NCI-H82 treated with DMSO at 0.1 percent for 48 hours (cell line): ENCODE data around the gene CLEC16A.

Experiments
- DNase-seq: peaks from one replicate; lab custom pipeline; 2025; ENCODE audit not compliant: unreplicated experiment; lab: John Stamatoyannopoulos, UW

The CLEC16A gene

GRCh38 chr16:11056993-11057649 is 112.8 kb downstream of the CLEC16A start:
- no peak for DNase-seq

GRCh38 chr16:11057711-11058345 is 113.5 kb downstream of the CLEC16A start:
- no peak for DNase-seq

DNA sequence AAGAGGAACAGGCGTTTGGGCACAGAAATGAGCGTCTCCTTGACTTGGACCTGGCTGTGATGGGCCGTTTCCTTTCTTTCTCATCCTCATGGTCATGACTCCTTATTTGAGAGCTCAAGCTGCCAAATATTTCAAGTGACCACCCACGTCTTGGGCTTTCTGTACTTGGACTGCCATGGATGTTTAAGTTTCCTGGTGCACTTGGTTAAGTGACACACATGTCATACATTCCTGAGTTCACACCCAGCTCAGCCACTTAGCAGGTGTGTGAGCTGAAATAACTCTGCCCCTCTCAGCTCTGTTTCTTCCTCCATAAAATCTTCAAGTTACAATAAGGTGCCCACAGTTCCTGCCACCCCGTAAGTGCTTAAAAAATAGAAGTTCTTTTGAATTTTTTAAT is 114.5 kb downstream of the CLEC16A start:
- DNase-seq: no peak

DNA sequence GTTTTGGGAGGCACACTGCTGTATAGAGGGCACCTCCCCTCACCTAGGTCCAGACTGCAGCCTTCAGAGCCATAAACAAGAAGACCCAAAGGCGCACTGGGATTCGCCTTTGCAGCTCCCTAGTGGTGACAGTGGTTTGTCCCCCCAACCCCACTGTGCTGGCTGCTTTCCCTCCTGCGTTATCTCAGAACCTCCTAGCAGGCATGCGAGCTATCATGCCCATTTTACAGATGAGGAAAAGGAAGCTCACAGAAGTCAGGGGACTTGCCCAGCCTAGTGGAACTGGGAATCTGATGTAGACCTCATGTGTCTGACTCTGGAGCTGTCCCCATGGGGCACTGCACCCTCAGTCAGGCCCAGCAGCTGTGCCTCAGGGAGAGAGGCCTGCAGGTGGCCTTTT is 115.2 kb downstream of the CLEC16A start:
- no peak for DNase-seq

DNA sequence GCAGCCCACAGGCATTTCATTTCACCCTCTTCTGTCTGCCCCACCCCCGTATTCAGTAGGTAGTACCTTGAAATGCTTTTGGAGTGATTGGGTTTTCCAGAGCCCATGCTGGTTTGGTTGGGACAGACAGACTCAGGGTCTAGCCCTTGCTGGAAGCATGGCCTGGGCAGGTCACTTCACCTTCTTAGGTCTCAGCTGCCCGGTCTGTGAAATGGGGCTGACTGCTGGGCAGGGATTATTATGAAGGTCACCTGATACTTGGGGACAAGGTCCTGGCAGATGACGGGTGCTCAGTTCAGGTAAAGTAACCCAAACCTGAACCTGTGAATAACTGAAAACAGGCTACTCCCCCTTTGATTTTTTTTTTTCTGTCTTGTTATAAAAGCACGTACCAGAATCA is 116.0 kb downstream of the CLEC16A start:
- DNase-seq: no peak

- DNase-seq: no peak
Observed at GRCh38 chr16:11060842-11061241, 116.5 kb downstream of the CLEC16A start.

DNA sequence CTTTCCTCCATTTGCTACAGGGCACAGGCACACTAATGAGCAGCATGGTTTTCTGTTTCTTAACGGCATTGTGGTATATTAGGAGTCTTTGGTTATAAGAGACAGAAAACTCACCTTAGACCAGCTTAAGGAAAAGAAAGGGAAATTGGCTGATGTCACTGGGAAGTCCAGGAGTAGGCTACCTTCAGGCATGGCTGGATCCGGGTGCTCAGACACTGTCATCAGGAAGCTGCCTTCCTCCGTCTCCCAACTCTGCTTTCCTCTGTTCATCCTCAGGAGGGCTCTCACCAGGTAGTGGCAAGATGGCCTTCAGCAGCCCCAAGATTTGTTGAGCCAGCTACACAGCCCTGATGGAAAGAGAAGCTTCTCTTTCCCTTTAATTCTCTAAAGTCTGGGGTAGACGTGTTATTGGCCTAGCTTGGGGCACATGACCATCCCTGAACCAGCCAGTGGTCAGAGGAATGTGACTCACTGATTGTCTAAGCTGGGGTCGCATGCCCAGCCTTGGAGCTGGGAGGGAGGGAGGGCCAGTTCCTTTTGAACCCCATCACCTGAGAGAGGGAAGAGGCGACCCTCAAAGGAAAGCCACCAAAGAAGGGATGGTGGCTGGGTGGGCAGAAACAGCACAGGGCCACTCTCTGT is 117.4 kb downstream of the CLEC16A start:
- no peak for DNase-seq

GRCh38 chr16:11063448-11064201 is 119.3 kb downstream of the CLEC16A start:
- DNase-seq: no peak

- no peak for DNase-seq
Observed at GRCh38 chr16:11064202-11064540, 119.8 kb downstream of the CLEC16A start.

- no peak for DNase-seq
Observed at GRCh38 chr16:11064851-11065250, 120.5 kb downstream of the CLEC16A start.

DNA sequence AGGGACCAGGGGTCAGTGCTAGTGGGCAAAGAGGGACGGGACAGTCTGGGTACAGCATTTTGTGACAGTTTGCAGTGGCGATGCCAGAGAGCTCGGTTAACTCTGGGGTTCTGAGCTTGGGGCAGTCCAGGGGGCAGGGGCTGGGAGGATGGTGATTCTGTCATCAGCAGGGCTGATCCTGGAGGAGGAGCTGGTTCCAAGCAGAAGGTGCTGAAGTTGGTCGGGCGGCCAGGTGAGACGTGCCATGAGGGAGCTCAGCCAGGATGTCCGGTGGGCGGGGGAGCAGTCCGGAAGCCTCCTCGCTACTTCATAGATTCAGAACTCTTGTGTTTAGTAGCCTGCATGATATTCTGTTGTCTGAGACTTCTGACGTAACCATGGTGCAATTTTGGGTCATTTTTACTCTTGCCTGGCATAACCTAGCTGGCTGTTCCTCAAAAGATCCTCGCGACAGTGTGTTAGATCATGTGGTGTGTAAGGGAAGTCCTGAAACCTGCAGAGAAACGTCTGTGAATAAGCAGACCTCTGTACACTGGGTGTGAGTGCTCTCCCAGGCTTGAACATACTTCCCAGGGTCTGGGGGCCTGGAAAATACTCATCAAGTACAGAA is 122.0 kb downstream of the CLEC16A start:
- no peak for DNase-seq

DNA sequence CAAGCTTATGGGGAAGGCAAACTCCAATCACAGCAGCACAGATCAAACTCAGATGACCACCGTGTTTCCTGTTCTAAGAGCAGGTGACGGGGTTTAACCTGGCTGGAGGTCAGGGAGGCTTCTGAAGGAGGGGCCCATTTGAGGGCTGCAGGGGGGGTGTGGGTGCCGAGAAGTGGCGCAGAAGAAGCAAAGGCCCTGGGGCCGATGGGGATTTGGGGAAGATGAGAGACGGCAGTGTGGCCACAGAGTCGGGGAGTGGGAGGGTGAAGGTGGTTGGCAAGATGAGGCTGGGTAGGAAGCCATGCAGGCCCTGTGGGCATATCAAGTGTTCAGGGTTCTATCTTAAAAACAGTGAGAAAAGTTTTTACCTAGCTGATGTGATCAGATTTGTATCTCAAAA is 122.9 kb downstream of the CLEC16A start:
- no peak for DNase-seq

DNA sequence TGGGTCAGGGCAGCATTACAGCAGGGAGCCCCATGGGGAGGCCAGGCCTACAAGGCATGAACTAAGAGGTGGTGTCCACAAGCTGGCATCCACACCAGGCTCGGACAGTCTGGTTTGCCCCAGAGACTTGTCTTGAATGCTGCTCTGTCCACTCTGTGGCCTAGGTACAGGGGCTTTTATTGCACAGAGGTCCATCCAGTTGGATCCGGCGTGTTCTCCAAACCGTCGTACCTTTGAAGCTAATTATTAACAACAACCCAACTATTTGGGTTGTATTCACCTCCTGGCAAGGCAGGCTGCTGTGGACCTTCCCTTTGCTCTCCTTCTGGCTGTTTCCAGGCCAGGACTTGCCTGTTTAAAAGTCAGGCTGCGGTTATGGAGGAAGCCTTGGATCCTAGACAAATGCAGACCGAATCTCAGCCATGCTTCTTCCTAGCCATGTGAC is 123.4 kb downstream of the CLEC16A start:
- no peak for DNase-seq

- no peak for DNase-seq
Observed at GRCh38 chr16:11071829-11072228, 127.5 kb downstream of the CLEC16A start.

DNA sequence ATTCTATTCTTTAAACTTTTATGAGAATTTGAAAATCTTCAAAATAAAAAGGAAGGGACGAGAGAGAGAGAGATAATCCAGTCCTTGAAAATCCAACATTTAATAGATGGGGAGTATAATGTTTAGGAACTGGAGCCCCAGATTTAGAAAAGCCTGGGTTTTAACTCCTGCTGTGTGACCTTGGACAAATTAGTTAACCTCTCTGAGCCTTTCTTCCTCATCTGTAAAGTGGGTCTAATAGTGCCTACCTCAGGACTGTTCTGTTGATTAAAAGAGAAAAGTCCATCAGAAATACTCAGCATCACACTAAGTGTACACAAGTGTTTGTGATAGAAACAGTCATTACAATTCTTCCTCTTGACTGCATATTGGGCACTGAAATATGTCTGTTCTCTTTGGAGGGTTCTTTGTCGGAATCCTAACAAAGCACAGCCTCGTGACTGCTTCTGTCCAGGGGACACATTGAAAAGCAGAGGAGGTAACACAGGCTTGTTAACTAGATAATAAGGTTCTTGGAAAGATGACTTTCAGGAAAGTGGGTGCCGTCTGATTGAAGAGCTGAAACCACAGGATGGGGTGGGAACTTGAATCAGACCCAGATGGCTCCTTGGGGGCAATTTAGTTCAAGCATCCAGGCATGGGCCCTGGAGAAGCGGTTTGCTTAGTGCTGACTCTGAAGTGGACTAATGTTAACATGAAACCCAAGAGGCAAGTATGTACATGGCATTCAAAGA is 128.2 kb downstream of the CLEC16A start:
- no peak for DNase-seq

DNA sequence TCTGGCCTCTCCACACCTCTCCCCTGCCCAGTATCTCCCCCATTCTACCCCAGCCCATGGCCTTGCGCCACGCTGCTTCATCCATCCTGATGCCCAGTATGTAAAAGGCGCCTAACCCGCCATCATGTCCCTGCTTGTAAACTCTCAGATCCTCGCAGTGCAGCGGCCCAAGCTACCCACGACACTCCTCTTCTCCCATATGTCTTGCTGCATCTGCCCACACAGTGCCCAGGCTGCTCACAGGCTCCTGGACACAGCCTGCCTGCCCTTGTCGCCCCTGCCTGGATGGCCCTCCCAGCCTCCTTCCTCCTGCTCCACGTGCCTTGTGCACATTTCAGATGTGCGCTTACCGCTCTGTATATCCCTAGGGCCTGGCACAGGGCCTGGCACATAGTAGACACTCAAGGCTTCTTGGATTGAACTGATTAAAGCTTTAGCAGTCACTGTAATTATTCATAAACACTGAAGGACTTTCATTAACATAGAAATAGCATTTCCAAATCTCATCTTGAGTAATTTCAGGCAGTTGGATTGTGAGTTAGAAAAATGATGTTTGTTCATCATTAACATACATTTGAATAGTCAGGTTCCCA is 129.1 kb downstream of the CLEC16A start:
- no peak for DNase-seq

- no peak for DNase-seq
Observed at GRCh38 chr16:11074131-11074530, 129.8 kb downstream of the CLEC16A start.

- DNase-seq: no peak
Observed at GRCh38 chr16:11075163-11075562, 130.8 kb downstream of the CLEC16A start.

- no peak for DNase-seq
Observed at GRCh38 chr16:11076259-11077018, 132.1 kb downstream of the CLEC16A start.
